GM08714 (cell line): ENCODE data around the gene RBM3.

Experiments
- H3K4me3 ChIP-seq: fragments of 200-500 bp; sonication (Bioruptor generic); 2 replicates; pipeline ENCODE4 v1.5.1; 2014; ENCODE audit warnings: mild to moderate bottlenecking, low read length, inconsistent platforms
- ZNF274 ChIP-seq: IDR thresholded peaks from 2 replicates; pipeline ENCODE4 v1.6.1; 2012; ENCODE audit warnings: mild to moderate bottlenecking, low read depth, low read length

The RBM3 gene

DNA sequence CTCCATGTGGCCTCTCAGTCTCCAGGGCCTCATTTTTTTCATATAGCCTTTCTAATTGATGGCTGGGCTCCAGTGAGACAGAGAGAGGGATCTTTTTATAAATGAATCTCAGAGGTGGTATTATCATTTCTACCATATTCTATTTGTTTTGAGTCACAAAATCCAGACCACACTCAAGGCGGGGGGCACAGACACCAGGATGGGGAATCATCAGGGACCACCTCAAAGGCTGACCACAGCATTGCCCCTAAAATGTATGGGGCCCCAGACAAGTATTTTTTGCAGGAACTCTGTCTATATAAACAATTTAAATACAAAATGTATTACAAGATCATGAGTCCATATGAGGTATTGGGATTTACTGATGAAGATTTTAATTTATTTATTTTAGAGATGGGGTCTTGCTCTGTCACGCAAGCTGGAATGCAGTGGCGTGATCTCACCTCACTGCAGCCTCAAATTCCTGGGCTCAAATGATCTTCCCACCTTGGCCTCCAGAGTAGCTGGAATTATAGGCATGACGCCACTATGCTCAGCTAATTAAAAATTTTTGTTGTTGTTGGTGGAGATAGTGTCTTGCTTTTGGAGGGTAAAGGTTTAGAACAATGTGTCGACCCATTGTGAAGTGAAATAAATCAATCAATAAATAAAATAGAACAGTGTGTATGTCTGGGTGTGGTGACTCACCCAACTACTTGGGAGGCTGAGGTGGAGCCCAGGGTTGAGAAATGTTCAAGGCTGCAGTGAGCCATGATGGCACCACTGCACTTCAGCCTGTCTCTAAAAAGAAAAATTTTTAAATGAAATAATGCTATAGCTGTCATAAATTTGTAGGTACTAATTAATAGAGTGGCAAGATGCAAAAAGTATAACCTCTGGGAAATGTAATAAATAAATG lies 52.4 kb downstream of the RBM3 start:
- H3K4me3 ChIP-seq, result no peak overlapping the region
- TF ChIP-seq ZNF274, result no peak
